Transverse colon (tissue), 4 donors: ENCODE data around the gene FYB1. TPM values are rescaled to one million over a fixed set of nuclear protein-coding genes. Genes with fewer than 3 reads are reported as not detected.
A peak's percentile ranks its signal among the peaks of the same experiment; 100 is the strongest.

Experiments
- DNase-seq: peaks from one replicate; pipeline ENCODE4 v3.0.0-alpha.2; 2019
- H3K27ac ChIP-seq, 4 donors: fragments of 200-600 bp; sonication (generic); 2 replicates each; pipeline ENCODE4 v1.5.1; 2016 to 2018; ENCODE audit warnings: inconsistent platforms in 4 of 4
- H3K27me3 ChIP-seq: fragments of 200-600 bp; sonication (generic); 2 replicates; pipeline ENCODE4 v1.5.1; 2017; ENCODE audit warnings: inconsistent platforms
- H3K36me3 ChIP-seq, 4 donors: fragments of 200-600 bp; sonication (generic); 2 replicates each; pipeline ENCODE4 v1.5.1; 2017 to 2019; ENCODE audit warnings: inconsistent platforms in 4 of 4
- H3K4me1 ChIP-seq, 4 donors: fragments of 200-600 bp; sonication (generic); 2 replicates each; pipeline ENCODE4 v1.5.1; 2017 to 2020; ENCODE audit warnings: inconsistent platforms in 4 of 4
- H3K4me3 ChIP-seq, 4 donors: fragments of 200-600 bp; sonication (generic); 1 replicate in 1 of 4; 2 replicates in 3 of 4; pipeline versions ENCODE4 v1.5.1 to v1.6.1; 2017 to 2019; ENCODE audit warnings: inconsistent platforms in 4 of 4
- H3K9me3 ChIP-seq, 2 donors: fragments of 200-600 bp; sonication (generic); 2 replicates each; pipeline ENCODE4 v1.5.1; 2017 to 2019; ENCODE audit warnings: inconsistent platforms in 2 of 2
- EP300 ChIP-seq: sonication (generic); formaldehyde crosslinking; IDR thresholded peaks from one replicate; pipeline ENCODE4 v1.6.1; 2017; ENCODE audit warnings: antibody characterized with exemption, low read depth
- POLR2A ChIP-seq: fragments of 450-650 bp; IDR thresholded peaks from one replicate; pipeline ENCODE4 v1.6.1; 2016; ENCODE audit warnings: antibody characterized with exemption, mild to moderate bottlenecking, moderate library complexity
- POLR2AphosphoS5 ChIP-seq, 3 donors: sonication (generic); formaldehyde crosslinking; IDR thresholded peaks; one replicate each; pipeline ENCODE4 v1.6.1; 2016; ENCODE audit warnings: antibody characterized with exemption in 3 of 3
- WGBS, 2 donors: methylation state at CpG; one replicate each; pipeline ENCODE4 v1.1.5; 2018; ENCODE audit warnings: low coverage in 1 of 2; 5-methylcytosine and 5-hydroxymethylcytosine counted together
- in situ Hi-C, 4 donors: fragments of 200-750 bp; cut with MboI; loops; one replicate each; pipeline versions ENCODE4 v1.15.0 to v1.15.1; 2017; ENCODE audit warnings: low sequenced_read_pairs in 3 of 4, low pct_ligation_motif_present in 1 of 4, low pct_unique_long_range_greater_than_20kb in 1 of 4
- intact Hi-C: fragments of 100-400 bp; cut with DNase I; formaldehyde crosslinking; loops from one replicate; pipeline ENCODE4 v1.15.1; 2023; ENCODE audit warnings: low total_unique reads
- total RNA-seq, 4 donors: library from RNA; depleted of rRNA; stranded (reverse); fragments of >200 nt; gene quantifications; one replicate each; pipeline ENCODE4 v1.1.0, GENCODE V29; 2016
- TF ChIP-seq, protein P1 (sequence below), 5 experiments: fragments of 200-600 bp in 3 of 5; fragments of 450-650 bp in 2 of 5; sonication (generic) in 3 of 5; IDR thresholded peaks; 1 replicate in 2 of 5; 2 replicates in 3 of 5; pipeline ENCODE4 v1.5.1; 2016 to 2017; ENCODE audit warnings: antibody characterized with exemption in 5 of 5, inconsistent platforms in 3 of 5, mild to moderate bottlenecking in 2 of 5, moderate library complexity in 1 of 5

The FYB1 gene
- total RNA-seq, 4 donors from 2014 or later: 6.4 to 38.5 (median 17.5) TPM

DNA sequence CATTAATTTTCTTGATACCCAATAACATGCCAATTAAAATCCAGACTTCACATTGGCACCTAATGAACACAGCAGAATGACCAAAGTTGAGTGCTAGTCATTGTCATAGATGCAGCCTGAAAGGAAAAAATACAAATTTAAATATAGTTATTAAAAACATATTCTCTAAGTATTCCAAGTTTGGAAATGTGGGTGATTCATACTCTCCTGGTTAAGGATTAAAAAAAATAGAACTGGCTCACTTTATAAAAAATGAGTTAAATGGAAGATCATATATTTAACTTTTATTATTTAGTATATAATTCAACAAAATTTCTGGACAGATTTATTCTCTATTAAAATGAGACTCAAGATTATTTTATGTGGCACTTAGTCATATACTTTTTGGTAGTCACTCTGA, 112.0 kb downstream of the FYB1 start:
- no peaks in the 10 kb centered on the region for H3K4me1 ChIP-seq
- no peak for DNase-seq
- H3K27me3 ChIP-seq: no peaks in the 10 kb centered on the region
- no peaks in the 10 kb centered on the region for H3K36me3 ChIP-seq
- TF ChIP-seq POLR2A (no peak), POLR2AphosphoS5 (IDR thresholded peaks at IDR 0.05) (no peak), EP300 (no peak)
- TF ChIP-seq, protein P1, sequence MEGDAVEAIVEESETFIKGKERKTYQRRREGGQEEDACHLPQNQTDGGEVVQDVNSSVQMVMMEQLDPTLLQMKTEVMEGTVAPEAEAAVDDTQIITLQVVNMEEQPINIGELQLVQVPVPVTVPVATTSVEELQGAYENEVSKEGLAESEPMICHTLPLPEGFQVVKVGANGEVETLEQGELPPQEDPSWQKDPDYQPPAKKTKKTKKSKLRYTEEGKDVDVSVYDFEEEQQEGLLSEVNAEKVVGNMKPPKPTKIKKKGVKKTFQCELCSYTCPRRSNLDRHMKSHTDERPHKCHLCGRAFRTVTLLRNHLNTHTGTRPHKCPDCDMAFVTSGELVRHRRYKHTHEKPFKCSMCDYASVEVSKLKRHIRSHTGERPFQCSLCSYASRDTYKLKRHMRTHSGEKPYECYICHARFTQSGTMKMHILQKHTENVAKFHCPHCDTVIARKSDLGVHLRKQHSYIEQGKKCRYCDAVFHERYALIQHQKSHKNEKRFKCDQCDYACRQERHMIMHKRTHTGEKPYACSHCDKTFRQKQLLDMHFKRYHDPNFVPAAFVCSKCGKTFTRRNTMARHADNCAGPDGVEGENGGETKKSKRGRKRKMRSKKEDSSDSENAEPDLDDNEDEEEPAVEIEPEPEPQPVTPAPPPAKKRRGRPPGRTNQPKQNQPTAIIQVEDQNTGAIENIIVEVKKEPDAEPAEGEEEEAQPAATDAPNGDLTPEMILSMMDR (IDR thresholded peaks at IDR 0.05): no peak
- no peak overlapping the region for H3K4me3 ChIP-seq
- in situ Hi-C loops: no loop called here
- H3K27ac ChIP-seq: no peak overlapping the region
- no peaks in the 10 kb centered on the region for H3K9me3 ChIP-seq
- intact Hi-C loops: loop anchor here (5.0 kb wide), 1 partner anchor 1235 kb away; no protein-coding TSS in a partner anchor

- in situ Hi-C loops: no loop called here
- DNase-seq: no peak
- intact Hi-C loops: loop anchor here (5.0 kb wide), 1 partner anchor 1234 kb away; no protein-coding TSS in a partner anchor
These were observed 113.0 kb downstream of the FYB1 start for GRCh38 chr5:39106322-39106721.

DNA sequence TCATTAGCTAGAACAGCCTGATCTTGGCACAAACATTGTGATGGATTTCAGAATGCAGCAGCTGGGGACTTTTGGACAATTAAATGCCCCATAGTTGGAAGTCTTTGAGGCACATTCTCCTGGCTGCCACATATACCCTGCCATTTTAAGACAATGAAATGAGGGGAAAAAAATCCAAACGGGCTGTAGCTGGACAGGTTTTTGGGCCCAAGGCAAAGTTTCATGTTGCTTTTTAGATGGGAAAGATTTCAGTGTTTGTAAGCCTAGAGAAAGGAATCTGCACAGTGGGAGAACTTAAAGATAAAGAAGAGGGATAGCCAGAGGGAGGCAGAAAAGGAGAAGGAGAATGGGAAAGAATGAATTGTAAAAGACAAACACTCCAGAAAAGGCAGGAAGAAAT, 115.1 kb downstream of the FYB1 start:
- H3K9me3 ChIP-seq: no peaks in the 10 kb centered on the region
- no peak overlapping the region for H3K27ac ChIP-seq
- no peaks in the 10 kb centered on the region for H3K36me3 ChIP-seq
- no peak for DNase-seq
- H3K4me3 ChIP-seq: no peak overlapping the region
- intact Hi-C loops (no loop called here), in situ Hi-C loops (no loop called here)
- H3K4me1 ChIP-seq: no peaks in the 10 kb centered on the region
- WGBS, 2 donors: 65 to 83% methylated on average over 1 of the region's 1 CpG
- H3K27me3 ChIP-seq: no peaks in the 10 kb centered on the region
- TF ChIP-seq POLR2AphosphoS5 (IDR thresholded peaks at IDR 0.05) (no peak), EP300 (no peak), POLR2A (no peak)
- TF ChIP-seq, protein P1 (IDR thresholded peaks at IDR 0.05): no peak

More at GRCh38 chr5:39106322-39106721, 113.0 kb downstream of the FYB1 start:
- TF ChIP-seq POLR2A: no peak
- no peak for TF ChIP-seq POLR2AphosphoS5 (IDR thresholded peaks at IDR 0.05)
- no peak for TF ChIP-seq EP300
- TF ChIP-seq, protein P1 (IDR thresholded peaks at IDR 0.05): peak in 1 of 5 experiments; percentile 18
- no peak overlapping the region for H3K4me3 ChIP-seq
- no peak overlapping the region for H3K27ac ChIP-seq
- no peaks in the 10 kb centered on the region for H3K36me3 ChIP-seq
- no peaks in the 10 kb centered on the region for H3K27me3 ChIP-seq
- WGBS, 2 donors: 36 to 59% methylated on average over 1 of the region's 1 CpG
- no peaks in the 10 kb centered on the region for H3K4me1 ChIP-seq
- no peaks in the 10 kb centered on the region for H3K9me3 ChIP-seq

DNA sequence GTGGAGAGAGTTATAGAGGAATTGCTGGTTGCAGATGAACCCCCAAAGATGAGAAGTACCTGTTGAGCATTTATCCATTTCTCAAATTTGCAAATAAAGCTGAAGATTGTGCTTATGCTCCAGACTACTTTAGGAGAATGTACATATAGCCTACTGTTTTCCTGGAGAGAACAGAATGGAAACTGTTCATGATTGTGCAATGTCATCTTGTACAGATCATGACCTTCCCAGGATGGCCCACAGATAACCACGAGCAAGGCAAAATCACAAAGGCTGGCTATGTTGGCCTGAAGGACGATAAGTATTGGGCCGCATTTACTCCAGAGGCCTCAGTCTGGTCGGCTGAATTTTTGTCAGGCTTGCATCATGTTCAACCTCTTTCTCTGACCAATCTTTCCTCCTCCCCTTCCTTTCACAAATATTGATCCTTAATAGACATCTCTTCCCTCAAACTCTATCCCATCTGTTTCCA, 116.6 kb downstream of the FYB1 start:
- in situ Hi-C loops (no loop called here), intact Hi-C loops (no loop called here)
- H3K36me3 ChIP-seq: no peaks in the 10 kb centered on the region
- 91 to 92% methylated on average over 4 of the region's 4 CpGs for WGBS, 2 donors
- no peak overlapping the region for H3K4me3 ChIP-seq
- DNase-seq: no peak
- no peaks in the 10 kb centered on the region for H3K9me3 ChIP-seq
- H3K4me1 ChIP-seq: no peaks in the 10 kb centered on the region
- no peaks in the 10 kb centered on the region for H3K27me3 ChIP-seq
- no peak overlapping the region for H3K27ac ChIP-seq
- TF ChIP-seq, protein P1 (IDR thresholded peaks at IDR 0.05): no peak
- no peak for TF ChIP-seq POLR2A
- TF ChIP-seq POLR2AphosphoS5 (IDR thresholded peaks at IDR 0.05): no peak
- no peak for TF ChIP-seq EP300
